Left ventricle myocardium inferior (tissue), 1 donor: ENCODE data around the gene KRT9. TPM values are rescaled to one million over a fixed set of nuclear protein-coding genes. Genes with fewer than 3 reads are reported as not detected.

Experiments used
- DNase-seq: peaks from one replicate; pipeline ENCODE4 v3.0.0-alpha.2; 2020
- H3K27ac ChIP-seq: fragments of 200-600 bp; replicated peaks from 2 replicates; pipeline ENCODE4 v1.8.0; 2021
- H3K27me3 ChIP-seq: fragments of 200-600 bp; 2 replicates; pipeline ENCODE4 v1.8.0; 2021; ENCODE audit warnings: low read depth
- H3K36me3 ChIP-seq: fragments of 200-600 bp; 2 replicates; pipeline ENCODE4 v1.8.0; 2021
- H3K4me1 ChIP-seq: fragments of 200-600 bp; 2 replicates; pipeline ENCODE4 v1.8.0; 2021
- H3K4me3 ChIP-seq: fragments of 200-600 bp; 2 replicates; pipeline ENCODE4 v1.8.0; 2021; ENCODE audit warnings: mild to moderate bottlenecking, moderate library complexity
- H3K9me3 ChIP-seq: fragments of 200-600 bp; replicated peaks from 2 replicates; pipeline ENCODE4 v1.8.0; 2021
- CTCF ChIP-seq: fragments of 200-600 bp; IDR thresholded peaks from 2 replicates; pipeline ENCODE4 v1.8.0; 2021; ENCODE audit warnings: antibody characterized with exemption, mild to moderate bottlenecking, borderline replicate concordance
- intact Hi-C: fragments of 100-400 bp; cut with micrococcal nuclease; formaldehyde crosslinking; loops from one replicate; pipeline ENCODE4 v1.11.0; 2022
- total RNA-seq: library from RNA; stranded (reverse); fragmentation: NEBNext Ultra II Directional; extraction: Animal tissue kit (Norgen Biotek cat#: 25700); gene quantifications from one replicate; pipeline ENCODE4 v1.2.1, GENCODE V29; 2021
- donor health status: DM: no; HTN: yes; CAD: no; lungs with severe emphysema.

Gene KRT9
- total RNA-seq, 1 donor from 2014 or later = not detected

- TF ChIP-seq CTCF = no peak
- no peaks in the 10 kb centered on the region for H3K36me3 ChIP-seq
- H3K9me3 ChIP-seq = no peaks in the 10 kb centered on the region
- no peak for DNase-seq
- no peaks in the 10 kb centered on the region for H3K4me1 ChIP-seq
- no peak overlapping the region for H3K27ac ChIP-seq
- H3K4me3 ChIP-seq = no peak overlapping the region
- peaks cover 76% of the 10 kb centered on the region for H3K27me3 ChIP-seq
- intact Hi-C loops = no loop called here
Observed at GRCh38 chr17:41593306-41593981, 21.6 kb upstream of the KRT9 start.

GRCh38 chr17:41592601-41593305 is 20.9 kb upstream of the KRT9 start:
- H3K4me1 ChIP-seq = no peaks in the 10 kb centered on the region
- DNase-seq = no peak

GRCh38 chr17:41589301-41589700 is 17.4 kb upstream of the KRT9 start:
- no peak overlapping the region for H3K27ac ChIP-seq
- H3K4me3 ChIP-seq = no peak overlapping the region
- H3K9me3 ChIP-seq = no peaks in the 10 kb centered on the region
- no peak for TF ChIP-seq CTCF
- DNase-seq = no peak
- no peaks in the 10 kb centered on the region for H3K36me3 ChIP-seq
- intact Hi-C loops = no loop called here
- no peaks in the 10 kb centered on the region for H3K4me1 ChIP-seq
- H3K27me3 ChIP-seq = peaks cover 65% of the 10 kb centered on the region

More at GRCh38 chr17:41592601-41593305, 20.9 kb upstream of the KRT9 start:
- Histone ChIP-seq H3K9me3 (no peaks in the 10 kb centered on the region), H3K27ac (no peak overlapping the region), H3K4me3 (no peak overlapping the region), H3K36me3 (no peaks in the 10 kb centered on the region), H3K27me3 (peaks cover 81% of the 10 kb centered on the region)
- TF ChIP-seq CTCF = no peak
- intact Hi-C loops = no loop called here

GRCh38 chr17:41588126-41588810 is 16.4 kb upstream of the KRT9 start:
- intact Hi-C loops = no loop called here
- TF ChIP-seq CTCF = no peak
- H3K27ac ChIP-seq = no peak overlapping the region
- no peak overlapping the region for H3K4me3 ChIP-seq
- no peaks in the 10 kb centered on the region for H3K4me1 ChIP-seq
- H3K27me3 ChIP-seq = peaks cover 65% of the 10 kb centered on the region
- H3K9me3 ChIP-seq = no peaks in the 10 kb centered on the region
- H3K36me3 ChIP-seq = no peaks in the 10 kb centered on the region
- no peak for DNase-seq

GRCh38 chr17:41586863-41587495 is 15.1 kb upstream of the KRT9 start, which contains the start of gene KRT14:
Gene KRT14 (minus strand): TSS chr17:41586895. CDS start chr17:41586834, 61 bp downstream.
- H3K4me3 ChIP-seq = no peak within 1 kb of the TSS
- intact Hi-C loops = no loop called here
- H3K36me3 ChIP-seq = no peaks in the 10 kb centered on the region
- DNase-seq = no peak
- no peak within 1 kb of the TSS for H3K27ac ChIP-seq
- no peaks in the 10 kb centered on the region for H3K4me1 ChIP-seq
- no peaks in the 10 kb centered on the region for H3K9me3 ChIP-seq
- no peak for TF ChIP-seq CTCF
- H3K27me3 ChIP-seq = peaks cover 65% of the 10 kb centered on the region
